A673 (cell line): ENCODE results near the gene ADAD2. TPM values are rescaled to one million over a fixed set of nuclear protein-coding genes. Genes with fewer than 3 reads are reported as not detected.
A peak's percentile ranks its signal among the peaks of the same experiment; 100 is the strongest.

Source experiments
- BruUV-seq: library from RNA; stranded (reverse); fragments of 400-500 nt; replicated peaks from 2 replicates; lab custom pipeline; 2021; lab: Mats Ljungman, UMichigan
- CTCF ChIA-PET: fragments of 300-600 bp; sonication (Branson Sonifier 250); formaldehyde crosslinking; loops from one replicate; lab custom pipeline; 2022; ENCODE audit warnings: antibody characterized with exemption; lab: Charles Lee
- POLR2A ChIA-PET: fragments of 300-600 bp; sonication (Branson Sonifier 250); formaldehyde crosslinking; loops from one replicate; lab custom pipeline; 2022; ENCODE audit warnings: antibody characterized with exemption; ENCODE audit not compliant: low non-redundant PET; lab: Charles Lee
- DNase-seq: peaks from one replicate; pipeline ENCODE4 v3.0.0-alpha.2; 2015; ENCODE audit warnings: low spot score
- H3K27ac ChIP-seq: fragments of 200-600 bp; sonication (generic); 2 replicates; pipeline ENCODE4 v1.5.1; 2016; ENCODE audit warnings: mixed run types, low read depth, mild to moderate bottlenecking, mixed read lengths, antibody characterized with exemption, low read length; ENCODE audit not compliant: poor library complexity, severe bottlenecking
- H3K27me3 ChIP-seq: fragments of 200-600 bp; sonication (generic); replicated peaks from 2 replicates; pipeline ENCODE4 v1.6.1; 2017; ENCODE audit warnings: mixed run types, low read depth, mild to moderate bottlenecking, mixed read lengths, antibody characterized with exemption, low read length; ENCODE audit not compliant: insufficient read depth, poor library complexity
- H3K36me3 ChIP-seq: fragments of 200-600 bp; sonication (generic); 2 replicates; pipeline ENCODE4 v1.6.1; 2016; ENCODE audit warnings: mixed run types, mild to moderate bottlenecking, mixed read lengths, antibody characterized with exemption, low read length; ENCODE audit not compliant: insufficient read depth, poor library complexity, severe bottlenecking
- H3K4me1 ChIP-seq: fragments of 200-600 bp; sonication (generic); 2 replicates; pipeline ENCODE4 v1.6.1; 2017; ENCODE audit warnings: mixed run types, mild to moderate bottlenecking, mixed read lengths, antibody characterized with exemption, low read length; ENCODE audit not compliant: insufficient read depth, poor library complexity, severe bottlenecking
- H3K4me3 ChIP-seq: fragments of 200-600 bp; sonication (generic); 2 replicates; pipeline ENCODE4 v1.5.1; 2016; ENCODE audit warnings: low read depth, mixed run types, mild to moderate bottlenecking, mixed read lengths, low read length; ENCODE audit not compliant: poor library complexity, severe bottlenecking
- H3K9me3 ChIP-seq: fragments of 200-600 bp; sonication (generic); 2 replicates; pipeline ENCODE4 v1.6.1; 2016; ENCODE audit warnings: mixed run types, low read depth, mild to moderate bottlenecking, mixed read lengths, antibody characterized with exemption, low read length; ENCODE audit not compliant: poor library complexity, severe bottlenecking
- CTCF ChIP-seq: fragments of 300-800, 200-600 bp; sonication (generic); conservative IDR thresholded peaks from 2 replicates; pipeline ENCODE4 v1.5.1; 2017; ENCODE audit warnings: low read depth, mild to moderate bottlenecking, antibody characterized with exemption, low read length, moderate library complexity, mixed read lengths
- EZH2 ChIP-seq: fragments of 200-600 bp; sonication (generic); IDR thresholded peaks from 2 replicates; pipeline ENCODE4 v1.6.1; 2017; ENCODE audit warnings: borderline replicate concordance, low read depth, mild to moderate bottlenecking, mixed read lengths, antibody characterized with exemption, low read length; ENCODE audit not compliant: poor library complexity, severe bottlenecking
- intact Hi-C: fragments of 100-400 bp; cut with micrococcal nuclease; formaldehyde crosslinking; loops from one replicate; pipeline ENCODE4 v1.10.0; 2022; ENCODE audit not compliant: unreplicated experiment
- total RNA-seq: library from RNA; stranded (reverse); gene quantifications from 2 replicates; pipeline ENCODE4 v1.2.3, GENCODE V29; 2021

Gene ADAD2
- total RNA-seq, 1 experiment from 2014 or later: not detected

DNA sequence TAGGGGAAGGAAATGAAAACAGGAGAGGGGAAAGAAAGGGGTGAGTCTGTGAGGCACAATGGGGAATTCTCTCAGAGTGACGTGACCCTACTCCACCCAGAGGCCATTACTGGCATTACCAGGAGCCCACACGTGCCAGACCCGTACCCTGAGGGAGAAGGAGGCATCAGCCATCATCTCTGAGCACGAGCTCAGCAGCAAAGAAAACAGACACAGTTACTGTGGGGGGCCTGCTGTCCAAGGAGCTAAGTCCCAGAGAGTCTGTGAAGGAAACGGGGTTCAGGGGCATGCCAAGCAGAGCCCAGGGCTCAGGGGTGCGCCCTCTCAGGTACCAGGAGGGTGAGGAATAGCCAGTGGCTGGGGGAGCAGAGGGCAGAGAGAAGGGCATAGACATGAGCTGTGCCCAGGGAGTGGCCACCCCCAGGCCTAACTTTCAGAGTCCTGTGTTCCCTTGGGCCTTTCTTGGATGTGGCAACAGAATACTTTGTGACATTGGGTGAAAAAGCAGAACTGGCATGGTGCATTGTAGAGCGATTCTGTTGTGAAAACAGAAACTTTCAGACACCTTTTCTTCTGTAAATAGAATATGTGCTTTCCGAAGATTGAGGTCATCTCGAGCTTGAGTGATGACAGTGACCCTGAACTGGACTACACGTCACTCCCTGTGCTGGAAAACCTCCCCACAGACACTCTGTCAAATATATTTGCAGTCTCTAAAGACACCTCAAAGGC lies 15.4 kb upstream of the ADAD2 start:
- Histone ChIP-seq H3K27ac (no peak overlapping the region), H3K27me3 (no peaks in the 10 kb centered on the region)
- TF ChIP-seq EZH2 (no peak), CTCF (peak; percentile 76)

DNA sequence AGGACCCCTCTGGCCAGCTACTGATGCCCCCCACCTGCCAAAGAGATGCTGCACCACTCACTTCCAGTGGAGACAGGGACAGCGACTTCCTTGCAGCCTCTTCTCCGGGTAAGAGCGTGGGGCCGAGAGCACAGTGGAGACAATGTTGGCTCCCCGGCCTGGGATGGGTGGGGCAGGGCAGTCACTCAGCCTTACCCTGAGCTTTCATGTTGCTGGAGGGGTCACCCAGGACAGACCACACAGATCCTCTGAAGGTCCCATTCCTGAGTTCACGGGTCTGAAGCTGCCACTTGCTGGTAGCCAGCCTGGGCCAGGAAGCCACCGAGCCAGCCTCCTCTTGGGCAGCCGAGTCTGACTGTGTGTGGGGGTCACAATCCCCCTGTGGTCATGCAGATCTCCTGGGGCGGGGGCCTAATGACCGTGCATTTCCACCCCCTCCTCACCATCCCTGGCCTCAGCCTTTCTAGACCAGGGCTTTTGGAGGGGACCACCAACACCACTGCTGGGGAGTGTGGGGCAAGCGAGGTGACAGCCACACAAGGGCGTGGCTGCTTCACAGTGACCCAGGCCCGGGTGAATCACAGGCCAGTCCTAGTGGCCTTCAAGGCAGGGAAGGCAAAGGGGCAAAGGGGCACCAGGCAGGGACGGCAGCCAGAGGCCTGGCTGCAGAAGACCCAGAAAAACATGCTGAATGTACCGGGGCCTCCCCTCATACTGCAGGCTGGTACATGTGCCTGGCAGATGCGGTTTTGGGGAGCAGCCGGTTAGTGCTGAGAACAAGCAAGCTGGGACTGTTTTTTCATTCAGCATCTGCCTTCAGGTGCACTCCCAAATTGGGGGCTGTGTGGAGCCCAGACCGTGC lies 14.5 kb upstream of the ADAD2 start:
- no peak for TF ChIP-seq EZH2
- no peak for TF ChIP-seq CTCF
- no peak for DNase-seq
- intact Hi-C loops: loop anchor here (5.0 kb wide), 1 partner anchor 89 kb away; no protein-coding TSS in a partner anchor
- BruUV-seq: no TSS peak
- no peak overlapping the region for H3K27ac ChIP-seq
- peaks cover 11% of the 10 kb centered on the region for H3K36me3 ChIP-seq
- no peaks in the 10 kb centered on the region for H3K9me3 ChIP-seq
- H3K4me3 ChIP-seq: no peak overlapping the region
- H3K4me1 ChIP-seq: no peaks in the 10 kb centered on the region
- ChIA-PET CTCF (interaction anchor here (1.0 to 1.9 kb wide), 2 partner anchors 10 to 92 kb away, joined by 5 to 8 read pairs; partner anchors contain the start of gene TAF1C), POLR2A (no interaction called here)
- no peaks in the 10 kb centered on the region for H3K27me3 ChIP-seq

More for the DNA sequence above, 15.4 kb upstream of the ADAD2 start:
- intact Hi-C loops: loop anchor here (5.0 kb wide), 1 partner anchor 88 kb away; no protein-coding TSS in a partner anchor
- ChIA-PET CTCF (interaction anchor here (1.0 kb wide), 1 partner anchor 91 kb away, joined by 5 read pairs; no protein-coding TSS in a partner anchor), POLR2A (no interaction called here)
- H3K4me1 ChIP-seq: no peaks in the 10 kb centered on the region
- BruUV-seq: no TSS peak
- no peak overlapping the region for H3K4me3 ChIP-seq
- peaks cover 9% of the 10 kb centered on the region for H3K36me3 ChIP-seq
- no peaks in the 10 kb centered on the region for H3K9me3 ChIP-seq
- peak; percentile 77 for DNase-seq

- H3K4me3 ChIP-seq: no peak overlapping the region
- ChIA-PET CTCF (interaction anchor here (1.9 kb wide), 1 partner anchor 9 kb away, joined by 8 read pairs; the partner anchor contains the start of gene TAF1C), POLR2A (no interaction called here)
- no peak overlapping the region for H3K27ac ChIP-seq
- H3K4me1 ChIP-seq: no peaks in the 10 kb centered on the region
- H3K9me3 ChIP-seq: no peaks in the 10 kb centered on the region
- intact Hi-C loops: loop anchor here (5.0 kb wide), 1 partner anchor 90 kb away; no protein-coding TSS in a partner anchor
- no TSS peak for BruUV-seq
- H3K27me3 ChIP-seq: no peaks in the 10 kb centered on the region
- no peak for TF ChIP-seq CTCF
- TF ChIP-seq EZH2: no peak
- H3K36me3 ChIP-seq: peaks cover 11% of the 10 kb centered on the region
- no peak for DNase-seq
Observed at GRCh38 chr16:84177741-84178073, 13.2 kb upstream of the ADAD2 start.
